Duodenal mucosa (tissue), 2 donors: ENCODE results near the gene TMCO6.
A peak's percentile ranks its signal among the peaks of the same experiment; 100 is the strongest.

ENCODE experiments used
- H3K27ac ChIP-seq: one replicate; pipeline ENCODE4 v1.7.0; 2013; ENCODE audit warnings: low read depth, low read length
- H3K27me3 ChIP-seq, 2 donors: one replicate each; pipeline ENCODE4 v1.7.0; 2013; ENCODE audit warnings: low read length in 2 of 2, control low read depth in 1 of 2; ENCODE audit not compliant: insufficient read depth in 2 of 2, control insufficient read depth in 1 of 2
- H3K36me3 ChIP-seq, 2 donors: one replicate each; pipeline ENCODE4 v1.7.0; 2013; ENCODE audit warnings: low read length in 2 of 2, control low read depth in 1 of 2; ENCODE audit not compliant: insufficient read depth in 2 of 2, control insufficient read depth in 1 of 2
- H3K4me1 ChIP-seq, 2 donors: one replicate each; pipeline ENCODE4 v1.7.0; 2013; ENCODE audit warnings: low read length in 2 of 2, control low read depth in 1 of 2; ENCODE audit not compliant: insufficient read depth in 2 of 2, control insufficient read depth in 1 of 2
- H3K4me3 ChIP-seq, 2 donors: one replicate each; pipeline ENCODE4 v1.7.0; 2013; ENCODE audit warnings: low read length in 2 of 2, low read depth in 1 of 2
- H3K9ac ChIP-seq, 2 donors: one replicate each; pipeline ENCODE4 v1.7.0; 2013; ENCODE audit warnings: low read length in 2 of 2, low read depth in 1 of 2
- H3K9me3 ChIP-seq, 2 donors: one replicate each; pipeline ENCODE4 v1.7.0; 2013; ENCODE audit warnings: low read length in 2 of 2, control low read depth in 1 of 2; ENCODE audit not compliant: control insufficient read depth in 1 of 2

TMCO6 gene

GRCh38 chr5:140671472-140672125, 32.3 kb downstream of the TMCO6 start:
- Histone ChIP-seq H3K27ac (no peak overlapping the region), H3K36me3 (peaks cover 30 to 88% of the 10 kb centered on the region in 2 donors), H3K9ac (no peak overlapping the region)

GRCh38 chr5:140672455-140673186, 33.4 kb downstream of the TMCO6 start:
- Histone ChIP-seq H3K36me3 (peaks cover 38 to 92% of the 10 kb centered on the region in 2 donors), H3K4me1 (no peaks in the 10 kb centered on the region), H3K4me3 (no peak overlapping the region), H3K27me3 (no peaks in the 10 kb centered on the region), H3K9ac (no peak overlapping the region), H3K27ac (no peak overlapping the region), H3K9me3 (no peaks in the 10 kb centered on the region)

More at GRCh38 chr5:140671472-140672125, 32.3 kb downstream of the TMCO6 start:
- H3K9me3 ChIP-seq: no peaks in the 10 kb centered on the region
- H3K4me3 ChIP-seq: no peak overlapping the region
- H3K4me1 ChIP-seq: peaks cover 0 to under 1% of the 10 kb centered on the region in 2 donors
- H3K27me3 ChIP-seq: no peaks in the 10 kb centered on the region

- no peak within 1 kb of the TSS for H3K4me3 ChIP-seq
- H3K36me3 ChIP-seq: peaks cover 31 to 87% of the 10 kb centered on the region in 2 donors
- no peaks in the 10 kb centered on the region for H3K4me1 ChIP-seq
- H3K9ac ChIP-seq: no peak within 1 kb of the TSS
- H3K27me3 ChIP-seq: no peaks in the 10 kb centered on the region
- H3K27ac ChIP-seq: no peak within 1 kb of the TSS
- no peaks in the 10 kb centered on the region for H3K9me3 ChIP-seq
These were observed 34.1 kb downstream of the TMCO6 start, which contains the start of gene DND1 for GRCh38 chr5:140673187-140673976. Gene DND1, minus strand, starts transcription at chr5:140673576. Its CDS starts 34 bp downstream, at chr5:140673542.

GRCh38 chr5:140674211-140674610, 35.0 kb downstream of the TMCO6 start:
- no peaks in the 10 kb centered on the region for H3K9me3 ChIP-seq
- no peak overlapping the region for H3K27ac ChIP-seq
- no peak overlapping the region for H3K9ac ChIP-seq
- no peaks in the 10 kb centered on the region for H3K4me1 ChIP-seq
- no peak overlapping the region for H3K4me3 ChIP-seq
- H3K27me3 ChIP-seq: no peaks in the 10 kb centered on the region
- H3K36me3 ChIP-seq: peaks cover 27 to 84% of the 10 kb centered on the region in 2 donors

- H3K9me3 ChIP-seq: no peaks in the 10 kb centered on the region
- H3K4me3 ChIP-seq: no peak overlapping the region
- no peak overlapping the region for H3K27ac ChIP-seq
- H3K4me1 ChIP-seq: no peaks in the 10 kb centered on the region
- H3K27me3 ChIP-seq: no peaks in the 10 kb centered on the region
- H3K9ac ChIP-seq: no peak overlapping the region
- peaks cover 31 to 84% of the 10 kb centered on the region in 2 donors for H3K36me3 ChIP-seq
These were observed 35.4 kb downstream of the TMCO6 start for GRCh38 chr5:140674629-140675028.

GRCh38 chr5:140677947-140678346, 38.7 kb downstream of the TMCO6 start:
- H3K27me3 ChIP-seq: no peaks in the 10 kb centered on the region
- H3K36me3 ChIP-seq: peaks cover 34 to 78% of the 10 kb centered on the region in 2 donors
- no peaks in the 10 kb centered on the region for H3K9me3 ChIP-seq
- H3K4me1 ChIP-seq: no peaks in the 10 kb centered on the region
- no peak overlapping the region for H3K27ac ChIP-seq
- no peak overlapping the region for H3K9ac ChIP-seq
- H3K4me3 ChIP-seq: no peak overlapping the region

GRCh38 chr5:140678993-140679392, 39.7 kb downstream of the TMCO6 start:
- Histone ChIP-seq H3K9ac (no peak overlapping the region), H3K27ac (no peak overlapping the region), H3K9me3 (no peaks in the 10 kb centered on the region), H3K27me3 (no peaks in the 10 kb centered on the region), H3K36me3 (peaks cover 34 to 74% of the 10 kb centered on the region in 2 donors), H3K4me1 (no peaks in the 10 kb centered on the region), H3K4me3 (no peak overlapping the region)

- Histone ChIP-seq H3K27ac (peak overlapping the region; percentile 4), H3K9ac (peak overlapping the region; percentile 71 to 88), H3K36me3 (peaks cover 17 to 33% of the 10 kb centered on the region in 2 donors)
These were observed 51.2 kb downstream of the TMCO6 start for GRCh38 chr5:140690376-140690932.

GRCh38 chr5:140690941-140691924, 52.0 kb downstream of the TMCO6 start, which contains the start of the genes HARS1 and HARS2:
Gene HARS1, minus strand, starts transcription at chr5:140691370. Its CDS starts 66 bp downstream, at chr5:140691304.
Gene HARS2, plus strand, starts transcription at chr5:140691455. Its CDS starts 194 bp downstream, at chr5:140691649.
- peak within 1 kb of the TSS; percentile 80 to 88 for H3K9ac ChIP-seq
- peaks cover 24 to 41% of the 10 kb centered on the region in 2 donors for H3K36me3 ChIP-seq
- H3K9me3 ChIP-seq: no peaks in the 10 kb centered on the region
- H3K27ac ChIP-seq: peak within 1 kb of the TSS; percentile 84
- no peaks in the 10 kb centered on the region for H3K27me3 ChIP-seq
- peaks cover 13 to 22% of the 10 kb centered on the region in 2 donors for H3K4me1 ChIP-seq
- peak within 1 kb of the TSS; percentile 93 to 94 for H3K4me3 ChIP-seq

More at GRCh38 chr5:140690376-140690932, 51.2 kb downstream of the TMCO6 start:
- Histone ChIP-seq H3K4me1 (peaks cover 13 to 22% of the 10 kb centered on the region in 2 donors), H3K27me3 (no peaks in the 10 kb centered on the region), H3K9me3 (no peaks in the 10 kb centered on the region), H3K4me3 (peak overlapping the region; percentile 93 to 94)
